Activated B cell treated with CpG ODN at 0.5 μM for 24 hours (primary cell): Measurements from ENCODE around the gene CHST5. TPM values are rescaled to one million over a fixed set of nuclear protein-coding genes. Genes with fewer than 3 reads are reported as not detected.

Experiments
- ATAC-seq: fragments of 200-7000 bp; cut with Tn5 transposase; one replicate; pipeline ENCODE4 v1.10.0; 2021; ENCODE audit warnings: low read depth, mild to moderate bottlenecking, moderate library complexity
- CTCF ChIA-PET: fragments of 350-600 bp; sonication (Branson Sonifier 250); formaldehyde crosslinking; loops from one replicate; lab custom pipeline; 2021; ENCODE audit warnings: antibody characterized with exemption; lab: Charles Lee
- POLR2A ChIA-PET: fragments of 350-600 bp; sonication (Branson Sonifier 250); formaldehyde crosslinking; loops from one replicate; lab custom pipeline; 2021; ENCODE audit warnings: antibody characterized with exemption; lab: Charles Lee
- DNase-seq: peaks from one replicate; pipeline ENCODE4 v3.0.0; 2022
- H3K27ac Mint-ChIP-seq: one replicate; pipeline ENCODE4 v1.8.0; 2020; ENCODE audit warnings: mixed read lengths
- H3K27me3 Mint-ChIP-seq: one replicate; pipeline ENCODE4 v1.8.0; 2021; ENCODE audit warnings: mixed read lengths
- H3K36me3 Mint-ChIP-seq: one replicate; pipeline ENCODE4 v1.8.0; 2021; ENCODE audit warnings: low read depth, mixed read lengths
- H3K4me1 Mint-ChIP-seq: one replicate; pipeline ENCODE4 v1.8.0; 2021; ENCODE audit warnings: mixed read lengths
- H3K4me3 Mint-ChIP-seq: one replicate; pipeline ENCODE4 v1.8.0; 2020; ENCODE audit warnings: mild to moderate bottlenecking, mixed read lengths
- H3K9me3 Mint-ChIP-seq: one replicate; pipeline ENCODE4 v1.8.0; 2020; ENCODE audit warnings: mixed read lengths
- intact Hi-C: fragments of 100-400 bp; cut with micrococcal nuclease; formaldehyde crosslinking; loops from one replicate; pipeline ENCODE4 v1.15.1; 2024
- total RNA-seq: library from RNA; stranded (reverse); gene quantifications from 2 replicates; pipeline ENCODE4 v1.2.3, GENCODE V29; 2022
- TF ChIP-seq, protein P1 (sequence below): fragments of 200-600 bp; IDR thresholded peaks from one replicate; pipeline ENCODE4 v1.8.0; 2022; ENCODE audit warnings: antibody characterized with exemption, mild to moderate bottlenecking

Gene CHST5
- total RNA-seq, 1 donor from 2014 or later, result 0.11 TPM

DNA sequence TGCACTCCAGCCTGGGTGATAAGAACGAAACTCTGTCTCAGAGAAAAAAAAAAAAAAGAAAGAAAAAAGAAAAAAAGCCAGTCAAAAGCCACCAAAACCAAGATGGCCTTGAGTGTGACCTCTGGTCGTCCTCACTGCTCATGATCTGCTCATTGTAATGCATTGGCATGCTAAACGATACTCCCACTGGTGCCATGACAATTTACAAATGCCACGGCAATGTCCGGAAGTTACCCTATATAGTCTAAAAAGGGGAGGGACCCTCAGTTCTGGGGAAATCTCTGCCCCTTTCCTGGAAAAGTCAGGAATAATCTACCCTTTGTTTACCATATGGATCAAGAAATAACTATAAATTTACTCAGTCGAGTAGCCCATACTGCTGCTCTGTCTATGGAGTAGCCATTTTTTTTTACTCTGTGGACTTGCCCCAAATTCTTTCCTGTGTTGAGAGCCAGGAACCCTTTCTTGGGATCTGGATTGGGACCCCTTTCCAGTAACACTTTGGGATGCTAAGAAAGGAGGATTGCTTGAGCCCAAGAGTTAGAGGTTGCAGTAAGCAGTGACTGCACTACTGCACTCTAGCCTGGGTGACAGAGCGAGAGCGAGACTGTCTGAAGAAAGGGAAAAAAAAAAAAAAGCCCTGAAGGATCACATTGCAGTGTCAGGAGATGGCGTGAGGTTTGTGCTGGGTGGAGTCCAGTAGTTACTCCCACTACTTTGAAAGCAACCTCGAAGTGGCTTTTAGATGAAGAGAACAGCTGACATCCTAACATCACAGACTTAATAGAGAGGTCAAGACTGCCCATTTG lies 23.9 kb upstream of the CHST5 start:
- H3K4me3 Mint-ChIP-seq, result no peak overlapping the region
- ATAC-seq (no peak), DNase-seq (no peak)
- H3K4me1 Mint-ChIP-seq, result peaks cover 12% of the 10 kb centered on the region
- no peak overlapping the region for H3K27ac Mint-ChIP-seq
- ChIA-PET POLR2A (interaction anchor here (0.6 kb wide), 1 partner anchor 99 kb away, joined by 3 read pairs; no protein-coding TSS in a partner anchor), CTCF (no interaction called here)
- intact Hi-C loops, result loop anchor here (5.0 to 10.0 kb wide), 3 partner anchors 325 to 892 kb away; partner anchors contain the start of genes RFWD3 and WDR59
- TF ChIP-seq, protein P1, sequence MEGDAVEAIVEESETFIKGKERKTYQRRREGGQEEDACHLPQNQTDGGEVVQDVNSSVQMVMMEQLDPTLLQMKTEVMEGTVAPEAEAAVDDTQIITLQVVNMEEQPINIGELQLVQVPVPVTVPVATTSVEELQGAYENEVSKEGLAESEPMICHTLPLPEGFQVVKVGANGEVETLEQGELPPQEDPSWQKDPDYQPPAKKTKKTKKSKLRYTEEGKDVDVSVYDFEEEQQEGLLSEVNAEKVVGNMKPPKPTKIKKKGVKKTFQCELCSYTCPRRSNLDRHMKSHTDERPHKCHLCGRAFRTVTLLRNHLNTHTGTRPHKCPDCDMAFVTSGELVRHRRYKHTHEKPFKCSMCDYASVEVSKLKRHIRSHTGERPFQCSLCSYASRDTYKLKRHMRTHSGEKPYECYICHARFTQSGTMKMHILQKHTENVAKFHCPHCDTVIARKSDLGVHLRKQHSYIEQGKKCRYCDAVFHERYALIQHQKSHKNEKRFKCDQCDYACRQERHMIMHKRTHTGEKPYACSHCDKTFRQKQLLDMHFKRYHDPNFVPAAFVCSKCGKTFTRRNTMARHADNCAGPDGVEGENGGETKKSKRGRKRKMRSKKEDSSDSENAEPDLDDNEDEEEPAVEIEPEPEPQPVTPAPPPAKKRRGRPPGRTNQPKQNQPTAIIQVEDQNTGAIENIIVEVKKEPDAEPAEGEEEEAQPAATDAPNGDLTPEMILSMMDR, result no peak
- no peaks in the 10 kb centered on the region for H3K27me3 Mint-ChIP-seq
- no peaks in the 10 kb centered on the region for H3K9me3 Mint-ChIP-seq
- H3K36me3 Mint-ChIP-seq, result peaks cover 3% of the 10 kb centered on the region

DNA sequence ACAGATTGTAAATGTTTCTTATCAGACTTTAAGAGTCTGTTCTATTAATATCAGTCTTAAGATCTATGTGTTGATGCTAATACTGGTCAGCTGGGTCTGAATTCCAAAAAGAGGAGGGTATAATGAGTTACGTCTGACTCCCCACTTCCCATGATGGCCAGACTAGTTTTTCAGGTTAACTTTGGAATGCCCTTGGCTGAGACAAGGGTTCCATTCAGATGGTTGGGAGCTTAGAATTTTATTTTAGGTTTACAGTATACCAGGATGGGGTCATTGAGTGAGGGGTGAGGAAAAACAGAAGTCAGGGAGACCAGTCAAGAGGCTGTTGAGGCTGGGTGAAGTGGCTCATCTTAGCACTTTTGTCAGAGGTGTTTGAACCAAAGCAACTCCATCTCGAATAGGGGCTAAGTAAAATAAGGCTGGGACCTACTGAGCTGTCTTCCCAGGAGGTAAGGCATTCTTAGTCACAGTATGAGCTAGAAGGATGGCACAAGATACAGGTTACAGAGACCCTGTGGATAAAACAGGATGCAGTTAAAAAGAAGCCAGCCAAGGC lies 23.0 kb upstream of the CHST5 start:
- TF ChIP-seq, protein P1, result no peak
- CTCF ChIA-PET, result no interaction called here
- DNase-seq (no peak), ATAC-seq (no peak)
- H3K36me3 Mint-ChIP-seq, result peaks cover 3% of the 10 kb centered on the region
- no peaks in the 10 kb centered on the region for H3K9me3 Mint-ChIP-seq
- H3K4me3 Mint-ChIP-seq, result no peak overlapping the region
- no peak overlapping the region for H3K27ac Mint-ChIP-seq
- H3K27me3 Mint-ChIP-seq, result no peaks in the 10 kb centered on the region
- H3K4me1 Mint-ChIP-seq, result peaks cover 10% of the 10 kb centered on the region
- intact Hi-C loops, result loop anchor here (5.0 to 10.0 kb wide), 3 partner anchors 324 to 892 kb away; partner anchors contain the start of genes RFWD3 and WDR59
- POLR2A ChIA-PET, result interaction anchor here (0.6 kb wide), 1 partner anchor 100 kb away, joined by 3 read pairs; no protein-coding TSS in a partner anchor

DNA sequence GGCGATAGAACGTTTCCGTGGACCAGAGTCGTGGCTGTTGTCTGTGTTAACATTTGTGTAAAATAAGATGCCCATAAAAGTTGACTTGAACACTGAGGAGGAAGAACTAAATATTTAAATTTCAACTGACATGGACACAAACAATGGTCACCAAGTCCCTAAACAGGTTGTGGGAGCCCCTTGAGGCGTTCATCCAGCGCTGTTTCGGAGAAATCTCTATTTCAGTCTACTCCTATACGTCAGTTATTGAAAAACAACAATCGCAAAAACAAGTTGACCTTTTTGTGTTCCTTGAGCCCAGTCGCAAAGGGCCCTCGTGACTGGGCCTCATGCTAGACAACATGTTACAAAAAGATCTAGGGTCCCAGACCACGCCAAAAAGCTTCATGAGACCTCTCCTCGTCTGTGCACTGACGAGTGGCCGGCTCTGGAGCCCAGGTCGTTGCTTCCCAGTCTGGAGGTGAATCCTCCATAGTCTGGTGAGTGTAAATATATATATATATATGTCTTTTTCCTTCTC lies 20.6 kb upstream of the CHST5 start:
- ATAC-seq (no peak), DNase-seq (no peak)
- peaks cover 10% of the 10 kb centered on the region for H3K4me1 Mint-ChIP-seq
- H3K36me3 Mint-ChIP-seq, result peaks cover 3% of the 10 kb centered on the region
- intact Hi-C loops, result loop anchor here (1.0 to 10.0 kb wide), 13 partner anchors 9 to 889 kb away; partner anchors contain the start of genes ADAT1, CFDP1, KARS1 and RFWD3
- TF ChIP-seq, protein P1, result no peak
- H3K27me3 Mint-ChIP-seq, result no peaks in the 10 kb centered on the region
- POLR2A ChIA-PET, result interaction anchor here (0.7 to 2.5 kb wide), 5 partner anchors 9 to 91 kb away, joined by 3 to 18 read pairs (median 10); partner anchors contain the start of genes ADAT1, GABARAPL2, KARS1 and TERF2IP
- H3K4me3 Mint-ChIP-seq, result peak overlapping the region; percentile 93
- CTCF ChIA-PET, result no interaction called here
- peak overlapping the region; percentile 89 for H3K27ac Mint-ChIP-seq
- H3K9me3 Mint-ChIP-seq, result no peaks in the 10 kb centered on the region

DNA sequence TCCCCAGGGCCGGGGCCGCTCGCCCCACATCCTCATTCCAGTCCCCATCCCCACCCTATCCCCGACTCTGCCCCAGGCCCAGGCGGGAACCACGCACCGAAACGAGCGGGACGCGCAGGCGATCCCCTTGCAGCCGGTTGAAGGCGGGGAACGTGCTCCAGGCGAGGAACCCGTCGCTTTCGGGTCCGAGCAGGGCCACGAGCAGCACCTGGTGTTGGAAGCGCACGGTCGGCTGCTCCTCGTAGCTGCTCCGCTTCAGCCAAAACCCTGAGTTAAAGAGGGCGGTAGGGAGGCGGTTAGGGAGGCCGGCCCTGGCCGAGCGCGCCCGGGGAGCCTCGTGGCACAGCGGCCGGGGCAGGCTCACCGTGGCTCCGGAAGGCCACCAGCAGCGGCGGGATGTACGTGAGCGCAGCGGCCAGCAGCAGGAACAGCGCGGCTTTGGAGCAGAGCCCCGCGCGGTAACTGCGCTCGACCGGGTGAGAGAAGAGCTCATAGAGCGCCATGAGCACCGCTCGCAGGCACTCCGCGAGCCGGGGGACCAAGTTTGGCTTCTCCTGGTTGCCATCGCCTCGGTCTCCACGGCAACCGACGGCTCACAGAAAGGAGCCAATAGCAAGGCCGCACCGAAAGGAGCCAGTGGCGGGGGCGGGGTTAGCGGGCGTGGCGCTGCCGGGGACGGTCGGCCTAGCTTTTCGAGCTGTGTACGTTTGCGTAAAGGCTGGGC lies 20.0 kb upstream of the CHST5 start, which contains the start of gene TMEM231:
Gene TMEM231 (minus strand): TSS at position 546 of the 724 bp plus-strand sequence. CDS start 43 bp downstream, at position 503.
- Mint-ChIP-seq H3K27ac (peak within 1 kb of the TSS; percentile 89), H3K27me3 (no peaks in the 10 kb centered on the region), H3K36me3 (peaks cover 3% of the 10 kb centered on the region), H3K4me1 (peaks cover 10% of the 10 kb centered on the region), H3K9me3 (no peaks in the 10 kb centered on the region), H3K4me3 (peak within 1 kb of the TSS; percentile 93)
- TF ChIP-seq, protein P1, result no peak
- ChIA-PET POLR2A (interaction anchor here (0.7 to 2.5 kb wide), 6 partner anchors 10 to 92 kb away, joined by 3 to 18 read pairs (median 10); partner anchors contain the start of genes ADAT1, CHST5, GABARAPL2 and KARS1), CTCF (interaction anchor here (1.8 kb wide), 1 partner anchor 39 kb away, joined by 10 read pairs; no protein-coding TSS in a partner anchor)
- ATAC-seq, result peak; percentile 94
- DNase-seq, result peak; percentile 89
- intact Hi-C loops, result loop anchor here (1.0 to 10.0 kb wide), 13 partner anchors 9 to 889 kb away; partner anchors contain the start of genes ADAT1, CFDP1, KARS1 and RFWD3
